SU-DHL-6 (cell line): Measurements from ENCODE around the gene B4GALNT4.

Source experiments
- CTCF ChIP-seq: fragments of 200-600 bp; sonication (generic); IDR thresholded peaks from one replicate; pipeline ENCODE4 v1.5.1; 2017; ENCODE audit warnings: antibody characterized with exemption, mild to moderate bottlenecking, low read length, moderate library complexity; ENCODE audit not compliant: insufficient read depth, poor library complexity, severe bottlenecking
- EZH2phosphoT487 ChIP-seq: fragments of 200-600 bp; sonication (generic), shearing (Covaris generic); conservative IDR thresholded peaks from 2 replicates; pipeline ENCODE4 v1.6.1; 2018; ENCODE audit warnings: mild to moderate bottlenecking, antibody characterized with exemption, low read length, moderate library complexity, mixed read lengths

- TF ChIP-seq CTCF: no peak
- TF ChIP-seq EZH2phosphoT487: no peak
Measured at GRCh38 chr11:425301-425700, 56.0 kb downstream of the B4GALNT4 start.
